ENCODE data around the gene FLAD1. TPM values are rescaled to one million over a fixed set of nuclear protein-coding genes. Genes with fewer than 3 reads are reported as not detected.

FLAD1 gene
- total and polyA plus RNA-seq, 2 donors (not counting 3 experiments of a cell fraction or from before 2014, with no cell fraction given), result 42.2 to 59.1 TPM

GRCh38 chr1:155012026-155012546, 28.9 kb downstream of the FLAD1 start:
- intact Hi-C loops (cut with micrococcal nuclease), result no loop called here
- Histone ChIP-seq H3K4me2 (ENCODE audit: insufficient read depth, low read length) (no peak overlapping the region), H3K27ac (ENCODE audit: insufficient read depth, low read depth, low read length) (no peak overlapping the region), H3K27me3 (ENCODE audit: control insufficient read depth in 2 of 2, insufficient read depth in 2 of 2, low read length in 2 of 2) (no peaks in the 10 kb centered on the region), H3K4me1 (ENCODE audit: control insufficient read depth, extremely low read depth, insufficient read depth, low read length) (peaks cover 4% of the 10 kb centered on the region), H3K9me1 (replicated peaks; ENCODE audit: control insufficient read depth, extremely low read depth, insufficient read depth, low read length) (no peaks in the 10 kb centered on the region), H3K79me2 (ENCODE audit: control insufficient read depth, insufficient read depth, low read length) (no peaks in the 10 kb centered on the region), H2AFZ (ENCODE audit: low read depth, low read length) (no peak overlapping the region), H4K20me1 (replicated peaks; ENCODE audit: control insufficient read depth, extremely low read depth, insufficient read depth, low read length) (no peaks in the 10 kb centered on the region), H3K9ac (replicated peaks; ENCODE audit: extremely low read depth, insufficient read depth, low read length) (no peak overlapping the region), H3K4me3 (replicated peaks in 1 of 3; ENCODE audit: insufficient read depth in 1 of 3, low read depth in 1 of 3, low read length in 3 of 3) (no peak overlapping the region), H3K9me3 (replicated peaks; ENCODE audit: control insufficient read depth, insufficient read depth, low read length) (no peaks in the 10 kb centered on the region), H3K36me3 (ENCODE audit: control insufficient read depth in 2 of 2, extremely low read depth in 1 of 2, insufficient read depth in 2 of 2, low read length in 2 of 2) (peaks cover 0 to 19% of the 10 kb centered on the region in 2 experiments)
- no peak for DNase-seq (ENCODE audit: low read depth, low spot score)
- ChIA-PET POLR2A (no interaction called here), CTCF (interaction anchor here (0.5 to 6.4 kb wide), 4 partner anchors 10 to 1131 kb away, joined by 3 to 87 read pairs (median 3); partner anchors contain the start of genes ADAM15, PYGO2 and ZBTB7B)
- dilution Hi-C loops (cut with MboI; ENCODE audit: extremely low pct_ligation_motif_present, low sequenced_read_pairs), result no loop called here
- TF ChIP-seq POLR2AphosphoS5 (IDR thresholded peaks at IDR 0.05; ENCODE audit: insufficient read depth, low read depth, low read length) (no peak), JUN (IDR thresholded peaks at IDR 0.05; ENCODE audit: borderline replicate concordance, insufficient read depth, insufficient read length, low read depth) (no peak), FOS (IDR thresholded peaks at IDR 0.05; ENCODE audit: borderline replicate concordance, insufficient read depth, low read length) (no peak), GATA2 (IDR thresholded peaks at IDR 0.05; ENCODE audit: insufficient read depth, insufficient read length, low read depth, low read length) (no peak), MYC (IDR thresholded peaks at IDR 0.05; ENCODE audit: low read depth, low read length) (no peak), EZH2 (IDR thresholded peaks at IDR 0.05; ENCODE audit: borderline replicate concordance, low read depth, low read length, severe bottlenecking) (no peak), MAX (IDR thresholded peaks at IDR 0.05; ENCODE audit: insufficient read depth, insufficient read length) (no peak), CTCF (IDR thresholded peaks at IDR 0.05; ENCODE audit: extremely low read depth in 1 of 2, insufficient read depth in 1 of 2, low read depth in 1 of 2, low read length in 2 of 2) (no peak), POLR2A (IDR thresholded peaks at IDR 0.05; ENCODE audit: low read depth, low read length) (no peak)
- no TSS peak for BruUV-seq (replicated peaks)
- FAIRE-seq, result no peak
